ENCODE measurements around the gene SLC35F1.

SLC35F1 gene

GRCh38 chr6:118296129-118296901, 389.3 kb downstream of the SLC35F1 start:
- WGBS = 95% methylated on average over 5 of the region's 5 CpGs
- Histone ChIP-seq H3K9ac (ENCODE audit: low read depth, low read length) (no peak overlapping the region), H3K9me3 (ENCODE audit: insufficient read depth, low read depth, low read length) (no peaks in the 10 kb centered on the region), H3K27me3 (ENCODE audit: insufficient read depth, low read length) (no peaks in the 10 kb centered on the region), H3K4me1 (ENCODE audit: insufficient read depth, low read length) (peaks cover 3% of the 10 kb centered on the region; the same call in 1 of the 2 replicates), H3K36me3 (ENCODE audit: insufficient read depth, low read length) (no peaks in the 10 kb centered on the region), H3K4me3 (ENCODE audit: low read length) (no peak overlapping the region), H3K27ac (ENCODE audit: low read depth, low read length) (no peak overlapping the region)

- H3K9ac ChIP-seq (ENCODE audit: low read depth, low read length) = no peak overlapping the region
- no peaks in the 10 kb centered on the region for H3K36me3 ChIP-seq (ENCODE audit: insufficient read depth, low read length)
- no peak overlapping the region for H3K4me3 ChIP-seq (ENCODE audit: low read length)
- 93% methylated on average over 2 of the region's 2 CpGs for WGBS
- no peaks in the 10 kb centered on the region for H3K9me3 ChIP-seq (ENCODE audit: insufficient read depth, low read depth, low read length)
- H3K27ac ChIP-seq (ENCODE audit: low read depth, low read length) = no peak overlapping the region
- peaks cover 3% of the 10 kb centered on the region; the same call in 1 of the 2 replicates for H3K4me1 ChIP-seq (ENCODE audit: insufficient read depth, low read length)
- no peaks in the 10 kb centered on the region for H3K27me3 ChIP-seq (ENCODE audit: insufficient read depth, low read length)
These were observed 390.8 kb downstream of the SLC35F1 start for GRCh38 chr6:118297821-118298220.

GRCh38 chr6:118298476-118299427, 391.7 kb downstream of the SLC35F1 start:
- 93% methylated on average over 8 of the region's 8 CpGs for WGBS
- H3K9ac ChIP-seq (ENCODE audit: low read depth, low read length) = no peak overlapping the region
- H3K27ac ChIP-seq (ENCODE audit: low read depth, low read length) = no peak overlapping the region; the same call in 1 of the 2 replicates
- H3K9me3 ChIP-seq (ENCODE audit: insufficient read depth, low read depth, low read length) = no peaks in the 10 kb centered on the region
- peaks cover 3% of the 10 kb centered on the region; the same call in 1 of the 2 replicates for H3K4me1 ChIP-seq (ENCODE audit: insufficient read depth, low read length)
- no peak overlapping the region for H3K4me3 ChIP-seq (ENCODE audit: low read length)
- no peaks in the 10 kb centered on the region for H3K36me3 ChIP-seq (ENCODE audit: insufficient read depth, low read length)
- H3K27me3 ChIP-seq (ENCODE audit: insufficient read depth, low read length) = no peaks in the 10 kb centered on the region

- WGBS = 94% methylated on average over 3 of the region's 4 CpGs
- peaks cover 3% of the 10 kb centered on the region; the same call in 1 of the 2 replicates for H3K4me1 ChIP-seq (ENCODE audit: insufficient read depth, low read length)
These were observed 392.4 kb downstream of the SLC35F1 start for GRCh38 chr6:118299457-118299856.

GRCh38 chr6:118304321-118304720, 397.3 kb downstream of the SLC35F1 start:
- H3K4me3 ChIP-seq (ENCODE audit: low read length) = no peak overlapping the region
- no peaks in the 10 kb centered on the region for H3K36me3 ChIP-seq (ENCODE audit: insufficient read depth, low read length)
- no peak overlapping the region for H3K27ac ChIP-seq (ENCODE audit: low read depth, low read length)
- H3K27me3 ChIP-seq (ENCODE audit: insufficient read depth, low read length) = no peaks in the 10 kb centered on the region
- H3K9me3 ChIP-seq (ENCODE audit: insufficient read depth, low read depth, low read length) = no peaks in the 10 kb centered on the region
- peaks cover 18% of the 10 kb centered on the region for H3K4me1 ChIP-seq (ENCODE audit: insufficient read depth, low read length)
- H3K9ac ChIP-seq (ENCODE audit: low read depth, low read length) = no peak overlapping the region
- WGBS = no CpG with 5 or more reads among the region's 1 CpG

More at GRCh38 chr6:118299457-118299856, 392.4 kb downstream of the SLC35F1 start:
- Histone ChIP-seq H3K9me3 (ENCODE audit: insufficient read depth, low read depth, low read length) (no peaks in the 10 kb centered on the region), H3K27ac (ENCODE audit: low read depth, low read length) (no peak overlapping the region), H3K27me3 (ENCODE audit: insufficient read depth, low read length) (no peaks in the 10 kb centered on the region), H3K36me3 (ENCODE audit: insufficient read depth, low read length) (no peaks in the 10 kb centered on the region), H3K4me3 (ENCODE audit: low read length) (no peak overlapping the region), H3K9ac (ENCODE audit: low read depth, low read length) (no peak overlapping the region)

- Histone ChIP-seq H3K4me3 (ENCODE audit: low read length) (no peak overlapping the region), H3K4me1 (ENCODE audit: insufficient read depth, low read length) (peaks cover 18% of the 10 kb centered on the region), H3K36me3 (ENCODE audit: insufficient read depth, low read length) (no peaks in the 10 kb centered on the region), H3K27ac (ENCODE audit: low read depth, low read length) (no peak overlapping the region), H3K9ac (ENCODE audit: low read depth, low read length) (no peak overlapping the region), H3K27me3 (ENCODE audit: insufficient read depth, low read length) (no peaks in the 10 kb centered on the region), H3K9me3 (ENCODE audit: insufficient read depth, low read depth, low read length) (no peaks in the 10 kb centered on the region)
- 100% methylated on average over 1 of the region's 1 CpG for WGBS
These were observed 398.0 kb downstream of the SLC35F1 start for GRCh38 chr6:118305081-118305480.

GRCh38 chr6:118306392-118307238, 399.6 kb downstream of the SLC35F1 start:
- Histone ChIP-seq H3K4me1 (ENCODE audit: insufficient read depth, low read length) (peaks cover 18% of the 10 kb centered on the region), H3K36me3 (ENCODE audit: insufficient read depth, low read length) (no peaks in the 10 kb centered on the region), H3K4me3 (ENCODE audit: low read length) (no peak overlapping the region), H3K27ac (ENCODE audit: low read depth, low read length) (no peak overlapping the region; the same call in 1 of the 2 replicates), H3K9me3 (ENCODE audit: insufficient read depth, low read depth, low read length) (no peaks in the 10 kb centered on the region), H3K9ac (ENCODE audit: low read depth, low read length) (no peak overlapping the region), H3K27me3 (ENCODE audit: insufficient read depth, low read length) (no peaks in the 10 kb centered on the region)
- 81% methylated on average over 6 of the region's 6 CpGs for WGBS

GRCh38 chr6:118307581-118307980, 400.5 kb downstream of the SLC35F1 start:
- Histone ChIP-seq H3K27me3 (ENCODE audit: insufficient read depth, low read length) (no peaks in the 10 kb centered on the region), H3K27ac (ENCODE audit: low read depth, low read length) (no peak overlapping the region), H3K36me3 (ENCODE audit: insufficient read depth, low read length) (no peaks in the 10 kb centered on the region), H3K9ac (ENCODE audit: low read depth, low read length) (no peak overlapping the region), H3K9me3 (ENCODE audit: insufficient read depth, low read depth, low read length) (no peaks in the 10 kb centered on the region), H3K4me3 (ENCODE audit: low read length) (no peak overlapping the region), H3K4me1 (ENCODE audit: insufficient read depth, low read length) (peaks cover 18% of the 10 kb centered on the region)
- 94% methylated on average over 7 of the region's 8 CpGs for WGBS

GRCh38 chr6:118309337-118310093, 402.5 kb downstream of the SLC35F1 start:
- no peak overlapping the region for H3K9ac ChIP-seq (ENCODE audit: low read depth, low read length)
- no peaks in the 10 kb centered on the region for H3K36me3 ChIP-seq (ENCODE audit: insufficient read depth, low read length)
- no peaks in the 10 kb centered on the region for H3K27me3 ChIP-seq (ENCODE audit: insufficient read depth, low read length)
- no peaks in the 10 kb centered on the region for H3K9me3 ChIP-seq (ENCODE audit: insufficient read depth, low read depth, low read length)
- H3K27ac ChIP-seq (ENCODE audit: low read depth, low read length) = no peak overlapping the region
- WGBS = 98% methylated on average over 2 of the region's 2 CpGs
- H3K4me3 ChIP-seq (ENCODE audit: low read length) = no peak overlapping the region
- H3K4me1 ChIP-seq (ENCODE audit: insufficient read depth, low read length) = peaks cover 18% of the 10 kb centered on the region

GRCh38 chr6:118313208-118313607, 406.1 kb downstream of the SLC35F1 start:
- H3K9ac ChIP-seq (ENCODE audit: low read depth, low read length) = no peak overlapping the region
- H3K4me3 ChIP-seq (ENCODE audit: low read length) = no peak overlapping the region
- no peaks in the 10 kb centered on the region for H3K36me3 ChIP-seq (ENCODE audit: insufficient read depth, low read length)
- no peaks in the 10 kb centered on the region for H3K4me1 ChIP-seq (ENCODE audit: insufficient read depth, low read length)
- no peaks in the 10 kb centered on the region for H3K27me3 ChIP-seq (ENCODE audit: insufficient read depth, low read length)
- 93% methylated on average over 3 of the region's 3 CpGs for WGBS
- no peaks in the 10 kb centered on the region for H3K9me3 ChIP-seq (ENCODE audit: insufficient read depth, low read depth, low read length)
- no peak overlapping the region for H3K27ac ChIP-seq (ENCODE audit: low read depth, low read length)
